Measurements from ENCODE around the gene UNC13A. TPM values are rescaled to one million over a fixed set of nuclear protein-coding genes. Genes with fewer than 3 reads are reported as not detected.

The UNC13A gene
- total RNA-seq, 4 donors from 2014 or later = under 0.01 to 0.40 (median 0.15) TPM

DNA sequence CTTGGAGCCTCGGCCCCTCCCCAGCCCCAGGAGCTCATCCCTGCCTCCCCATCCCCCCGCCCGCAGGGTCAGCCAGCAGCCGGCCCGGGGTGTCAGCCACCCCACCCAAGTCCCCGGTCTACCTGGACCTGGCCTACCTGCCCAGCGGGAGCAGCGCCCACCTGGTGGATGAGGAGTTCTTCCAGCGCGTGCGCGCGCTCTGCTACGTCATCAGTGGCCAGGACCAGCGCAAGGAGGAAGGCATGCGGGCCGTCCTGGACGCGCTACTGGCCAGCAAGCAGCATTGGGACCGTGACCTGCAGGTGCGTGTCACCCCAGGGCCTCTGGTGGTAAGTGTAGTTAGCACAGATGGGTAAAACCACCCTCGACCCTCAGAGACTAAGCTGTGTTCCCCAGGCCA is 45.0 kb upstream of the UNC13A start:
- no CpG with 5 or more reads among the region's 22 CpGs for WGBS, 2 donors (ENCODE audit: low coverage in 1 of 2)
- TF ChIP-seq POLR2AphosphoS5 (IDR thresholded peaks at IDR 0.05) = no peak
- no peak for TF ChIP-seq EP300 (IDR thresholded peaks at IDR 0.05)
- no peak for TF ChIP-seq POLR2A (IDR thresholded peaks at IDR 0.05)
- no peak for TF ChIP-seq CTCF (IDR thresholded peaks at IDR 0.05)
- no peaks in the 10 kb centered on the region for H3K4me1 ChIP-seq
- no peak overlapping the region for H3K4me3 ChIP-seq
- H3K36me3 ChIP-seq = peaks cover 0 to 96% of the 10 kb centered on the region in 2 donors
- no peaks in the 10 kb centered on the region for H3K27me3 ChIP-seq
- no peaks in the 10 kb centered on the region for H3K9me3 ChIP-seq
- no peak overlapping the region for H3K27ac ChIP-seq
- no peak for ATAC-seq

DNA sequence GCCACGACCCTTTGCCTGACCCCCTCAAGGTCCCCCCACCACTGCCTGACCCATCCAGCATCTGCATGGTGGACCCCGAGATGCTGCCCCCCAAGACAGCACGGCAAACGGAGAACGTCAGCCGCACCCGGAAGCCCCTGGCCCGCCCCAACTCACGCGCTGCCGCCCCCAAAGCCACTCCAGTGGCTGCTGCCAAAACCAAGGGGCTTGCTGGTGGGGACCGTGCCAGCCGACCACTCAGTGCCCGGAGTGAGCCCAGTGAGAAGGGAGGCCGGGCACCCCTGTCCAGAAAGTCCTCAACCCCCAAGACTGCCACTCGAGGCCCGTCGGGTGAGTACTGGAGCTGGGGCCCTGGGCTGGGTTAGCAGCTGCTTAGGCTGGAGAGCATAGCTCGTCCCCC is 39.7 kb upstream of the UNC13A start:
- Histone ChIP-seq H3K9me3 (no peaks in the 10 kb centered on the region), H3K4me3 (no peak overlapping the region), H3K4me1 (peaks cover 0 to 16% (median 0%) of the 10 kb centered on the region in 3 donors), H3K36me3 (peaks cover 0 to 100% of the 10 kb centered on the region in 2 donors), H3K27me3 (no peaks in the 10 kb centered on the region), H3K27ac (no peak overlapping the region)
- 80% methylated on average over 1 of the region's 19 CpGs; no CpG with 5 or more reads in 1 of the 2 donors for WGBS, 2 donors (ENCODE audit: low coverage in 1 of 2)
- TF ChIP-seq CTCF (IDR thresholded peaks at IDR 0.05) = no peak
- TF ChIP-seq POLR2A (IDR thresholded peaks at IDR 0.05) = no peak
- TF ChIP-seq EP300 (IDR thresholded peaks at IDR 0.05) = no peak
- no peak for TF ChIP-seq POLR2AphosphoS5 (IDR thresholded peaks at IDR 0.05)
- no peak for ATAC-seq

GRCh38 chr19:17726964-17727773 is 39.0 kb upstream of the UNC13A start:
- H3K4me3 ChIP-seq = no peak overlapping the region
- no peaks in the 10 kb centered on the region for H3K27me3 ChIP-seq
- no peak for ATAC-seq
- H3K27ac ChIP-seq = no peak overlapping the region
- TF ChIP-seq CTCF (IDR thresholded peaks at IDR 0.05) (no peak), POLR2AphosphoS5 (IDR thresholded peaks at IDR 0.05) (no peak), EP300 (IDR thresholded peaks at IDR 0.05) (no peak), POLR2A (IDR thresholded peaks at IDR 0.05) (no peak)
- H3K9me3 ChIP-seq = no peaks in the 10 kb centered on the region
- peaks cover 0 to 97% of the 10 kb centered on the region in 2 donors for H3K36me3 ChIP-seq
- H3K4me1 ChIP-seq = peaks cover 0 to 23% (median 5%) of the 10 kb centered on the region in 3 donors
- WGBS, 2 donors (ENCODE audit: low coverage in 1 of 2) = no CpG with 5 or more reads among the region's 62 CpGs

DNA sequence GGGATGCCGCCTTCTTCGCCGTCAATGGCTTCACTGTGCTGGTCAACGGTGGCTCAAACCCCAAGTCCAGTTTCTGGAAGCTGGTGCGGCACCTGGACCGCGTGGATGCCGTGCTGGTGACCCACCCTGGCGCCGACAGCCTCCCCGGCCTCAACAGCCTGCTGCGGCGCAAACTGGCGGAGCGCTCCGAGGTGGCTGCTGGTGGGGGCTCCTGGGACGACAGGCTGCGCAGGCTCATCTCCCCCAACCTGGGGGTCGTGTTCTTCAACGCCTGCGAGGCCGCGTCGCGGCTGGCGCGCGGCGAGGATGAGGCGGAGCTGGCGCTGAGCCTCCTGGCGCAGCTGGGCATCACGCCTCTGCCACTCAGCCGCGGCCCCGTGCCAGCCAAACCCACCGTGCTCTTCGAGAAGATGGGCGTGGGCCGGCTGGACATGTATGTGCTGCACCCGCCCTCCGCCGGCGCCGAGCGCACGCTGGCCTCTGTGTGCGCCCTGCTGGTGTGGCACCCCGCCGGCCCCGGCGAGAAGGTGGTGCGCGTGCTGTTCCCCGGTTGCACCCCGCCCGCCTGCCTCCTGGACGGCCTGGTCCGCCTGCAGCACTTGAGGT is 38.1 kb upstream of the UNC13A start:
- no peak overlapping the region for H3K4me3 ChIP-seq
- no peak for TF ChIP-seq EP300 (IDR thresholded peaks at IDR 0.05)
- TF ChIP-seq CTCF (IDR thresholded peaks at IDR 0.05) = no peak
- no peak for TF ChIP-seq POLR2A (IDR thresholded peaks at IDR 0.05)
- no peak for ATAC-seq
- peaks cover 0 to 32% (median 14%) of the 10 kb centered on the region in 3 donors for H3K4me1 ChIP-seq
- H3K27me3 ChIP-seq = no peaks in the 10 kb centered on the region
- peaks cover 0 to 89% of the 10 kb centered on the region in 2 donors for H3K36me3 ChIP-seq
- H3K27ac ChIP-seq = no peak overlapping the region
- H3K9me3 ChIP-seq = no peaks in the 10 kb centered on the region
- WGBS, 2 donors (ENCODE audit: low coverage in 1 of 2) = 95% methylated on average over 4 of the region's 59 CpGs; no CpG with 5 or more reads in 1 of the 2 donors

Data from gastroesophageal sphincter (tissue), 4 donors.